ENCODE measurements around the gene NKX6-2.
"Not testable (repeated sequence)": the region's sequence is repeated elsewhere in the genome, so short reads cannot be mapped to it uniquely, and the experiment has no call there.

Gene NKX6-2

GRCh38 chr10:132793213-132793612, 7.3 kb upstream of the NKX6-2 start:
- Histone ChIP-seq H3K4me3 (ENCODE audit: low read length) (no peak overlapping the region), H2AFZ (ENCODE audit: low read depth, low read length) (no peak overlapping the region), H3K9me3 (ENCODE audit: insufficient read depth, low read length) (no peaks in the 10 kb centered on the region), H3K9ac (ENCODE audit: low read length) (no peak overlapping the region), H3K36me3 (replicated peaks; ENCODE audit: low read depth, low read length) (no peaks in the 10 kb centered on the region), H3K79me2 (ENCODE audit: low read length) (no peaks in the 10 kb centered on the region), H3K4me2 (ENCODE audit: low read length) (no peak overlapping the region), H3K27me3 (ENCODE audit: low read depth, low read length) (no peaks in the 10 kb centered on the region), H4K20me1 (ENCODE audit: insufficient read depth, low read length) (no peaks in the 10 kb centered on the region), H3K27ac (ENCODE audit: low read length) (no peak overlapping the region), H3K4me1 (ENCODE audit: low read length) (no peaks in the 10 kb centered on the region)
- TF ChIP-seq CTCF (IDR thresholded peaks at IDR 0.05; ENCODE audit: low read depth, low read length) (no peak), EZH2phosphoT487 (IDR thresholded peaks at IDR 0.05; ENCODE audit: low read depth) (no peak)

- H3K4me3 ChIP-seq (ENCODE audit: low read length): no peak overlapping the region
- no peaks in the 10 kb centered on the region for H3K9me3 ChIP-seq (ENCODE audit: insufficient read depth, low read length)
- H4K20me1 ChIP-seq (ENCODE audit: insufficient read depth, low read length): no peaks in the 10 kb centered on the region
- H2AFZ ChIP-seq (ENCODE audit: low read depth, low read length): no peak overlapping the region
- no peaks in the 10 kb centered on the region for H3K79me2 ChIP-seq (ENCODE audit: low read length)
- H3K36me3 ChIP-seq (replicated peaks; ENCODE audit: low read depth, low read length): no peaks in the 10 kb centered on the region
- no peak for TF ChIP-seq EZH2phosphoT487 (IDR thresholded peaks at IDR 0.05; ENCODE audit: low read depth)
- H3K4me1 ChIP-seq (ENCODE audit: low read length): no peaks in the 10 kb centered on the region
- H3K9ac ChIP-seq (ENCODE audit: low read length): no peak overlapping the region
- no peak overlapping the region for H3K4me2 ChIP-seq (ENCODE audit: low read length)
- H3K27me3 ChIP-seq (ENCODE audit: low read depth, low read length): no peaks in the 10 kb centered on the region
- H3K27ac ChIP-seq (ENCODE audit: low read length): no peak overlapping the region
These were observed 6.8 kb upstream of the NKX6-2 start for GRCh38 chr10:132792796-132793195.

GRCh38 chr10:132792099-132792498, 6.2 kb upstream of the NKX6-2 start:
- H3K27ac ChIP-seq (ENCODE audit: low read length); H4K20me1 ChIP-seq (ENCODE audit: insufficient read depth, low read length); H3K27me3 ChIP-seq (ENCODE audit: low read depth, low read length); H3K9ac ChIP-seq (ENCODE audit: low read length); H3K4me3 ChIP-seq (ENCODE audit: low read length); H3K36me3 ChIP-seq (replicated peaks; ENCODE audit: low read depth, low read length); H3K9me3 ChIP-seq (ENCODE audit: insufficient read depth, low read length); H3K4me1 ChIP-seq (ENCODE audit: low read length); H3K4me2 ChIP-seq (ENCODE audit: low read length); H2AFZ ChIP-seq (ENCODE audit: low read depth, low read length); H3K79me2 ChIP-seq (ENCODE audit: low read length): not testable (repeated sequence)

- Histone ChIP-seq H2AFZ (ENCODE audit: low read depth, low read length) (no peak overlapping the region), H3K27ac (ENCODE audit: low read length) (no peak overlapping the region), H4K20me1 (ENCODE audit: insufficient read depth, low read length) (no peaks in the 10 kb centered on the region), H3K9ac (ENCODE audit: low read length) (no peak overlapping the region), H3K4me2 (ENCODE audit: low read length) (no peak overlapping the region), H3K4me1 (ENCODE audit: low read length) (no peaks in the 10 kb centered on the region), H3K36me3 (replicated peaks; ENCODE audit: low read depth, low read length) (no peaks in the 10 kb centered on the region), H3K79me2 (ENCODE audit: low read length) (no peaks in the 10 kb centered on the region), H3K27me3 (ENCODE audit: low read depth, low read length) (no peaks in the 10 kb centered on the region), H3K4me3 (ENCODE audit: low read length) (no peak overlapping the region), H3K9me3 (ENCODE audit: insufficient read depth, low read length) (no peaks in the 10 kb centered on the region)
- TF ChIP-seq EZH2phosphoT487 (IDR thresholded peaks at IDR 0.05; ENCODE audit: low read depth) (no peak), CTCF (IDR thresholded peaks at IDR 0.05; ENCODE audit: low read depth, low read length) (no peak)
These were observed 5.2 kb upstream of the NKX6-2 start for GRCh38 chr10:132790934-132791829.

- H3K27ac ChIP-seq (ENCODE audit: low read length): no peak overlapping the region
- H2AFZ ChIP-seq (ENCODE audit: low read depth, low read length): no peak overlapping the region
- H3K36me3 ChIP-seq (replicated peaks; ENCODE audit: low read depth, low read length): no peaks in the 10 kb centered on the region
- H3K9ac ChIP-seq (ENCODE audit: low read length): no peak overlapping the region
- H4K20me1 ChIP-seq (ENCODE audit: insufficient read depth, low read length): no peaks in the 10 kb centered on the region
- no peak for TF ChIP-seq EZH2phosphoT487 (IDR thresholded peaks at IDR 0.05; ENCODE audit: low read depth)
- no peak for TF ChIP-seq CTCF (IDR thresholded peaks at IDR 0.05; ENCODE audit: low read depth, low read length)
- H3K4me3 ChIP-seq (ENCODE audit: low read length): no peak overlapping the region
- no peaks in the 10 kb centered on the region for H3K4me1 ChIP-seq (ENCODE audit: low read length)
- no peaks in the 10 kb centered on the region for H3K27me3 ChIP-seq (ENCODE audit: low read depth, low read length)
- no peaks in the 10 kb centered on the region for H3K79me2 ChIP-seq (ENCODE audit: low read length)
- no peak overlapping the region for H3K4me2 ChIP-seq (ENCODE audit: low read length)
- H3K9me3 ChIP-seq (ENCODE audit: insufficient read depth, low read length): no peaks in the 10 kb centered on the region
These were observed 4.5 kb upstream of the NKX6-2 start for GRCh38 chr10:132790470-132790869.

Measured in OCI-LY3 (cell line).